SH-SY5Y (cell line): Measurements from ENCODE around the gene ZNF45.

Experiments
- GATA2 ChIP-seq: IDR thresholded peaks from 2 replicates; pipeline ENCODE4 v1.6.1; 2011; ENCODE audit warnings: mild to moderate bottlenecking, low read depth, low read length
- GATA3 ChIP-seq: IDR thresholded peaks from 2 replicates; pipeline ENCODE4 v1.6.1; 2011; ENCODE audit warnings: low read depth, mild to moderate bottlenecking, low read length, moderate library complexity

DNA sequence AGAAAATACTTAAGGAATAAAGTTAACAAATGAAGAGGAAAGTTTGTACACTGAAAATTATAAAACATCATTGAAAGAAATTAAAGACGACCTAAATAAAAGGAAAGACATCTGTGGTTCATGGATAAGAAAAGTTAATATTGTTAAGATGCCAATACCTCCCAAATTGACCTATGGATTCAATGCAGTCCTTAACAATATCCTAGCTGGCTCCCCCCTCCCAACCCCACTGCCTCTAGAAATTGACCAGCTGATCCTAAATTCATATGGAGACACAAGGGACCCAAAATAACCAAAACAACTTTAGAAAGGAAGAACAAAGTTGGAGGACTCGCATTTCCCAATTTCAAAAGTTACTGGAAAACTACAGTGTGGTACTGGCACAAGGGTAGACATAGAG is 28.3 kb downstream of the ZNF45 start:
- TF ChIP-seq GATA2 (no peak), GATA3 (no peak)
